HCT116 (cell line): ENCODE results near the gene RPS15A. TPM values are rescaled to one million over a fixed set of nuclear protein-coding genes. Genes with fewer than 3 reads are reported as not detected.

Experiments used
- ATAC-seq: fragments of 200-7000 bp; cut with Tn5 transposase; 2 replicates; pipeline ENCODE4 v1.9.1; 2020; ENCODE audit warnings: mild to moderate bottlenecking, moderate library complexity
- BruUV-seq: library from RNA; stranded (reverse); fragments of 400-500 nt; replicated peaks from 2 replicates; lab custom pipeline; 2021; lab: Mats Ljungman, UMichigan
- CTCF ChIA-PET: fragments of 300-600 bp; sonication (Branson Sonifier 250); formaldehyde crosslinking; loops from one replicate; lab custom pipeline; 2021; ENCODE audit warnings: antibody characterized with exemption; lab: Charles Lee
- POLR2A ChIA-PET: fragments of 300-600, 350-600 bp; sonication (Branson Sonifier 250); formaldehyde crosslinking; loops from one replicate; lab custom pipeline; 2021; ENCODE audit warnings: antibody characterized with exemption; lab: Charles Lee
- RAD21 ChIA-PET, 2 experiments: fragments of 300-600 bp; sonication (Branson Sonifier 250); formaldehyde crosslinking; loops; one replicate each; lab custom pipeline; 2023; ENCODE audit warnings: low total read pairs in 2 of 2; ENCODE audit not compliant: uncharacterized antibody in 2 of 2, unreplicated experiment in 2 of 2, low non-redundant PET in 1 of 2; lab: Charles Lee
- DNase-seq: peaks from one replicate; pipeline ENCODE4 v3.0.0-alpha.2; 2010; ENCODE audit warnings: low read depth, low spot score
- H2AFZ ChIP-seq: fragments of 200-600 bp; shearing (Covaris generic), sonication (generic); 2 replicates; pipeline ENCODE4 v1.6.1; 2017; ENCODE audit warnings: low read depth, mixed run types, mixed read lengths, antibody characterized with exemption, low read length; ENCODE audit not compliant: poor library complexity, severe bottlenecking
- H3K27ac ChIP-seq: 2 replicates; pipeline ENCODE4 v1.5.1; 2012; ENCODE audit warnings: low read depth, low read length
- H3K27me3 ChIP-seq: fragments of 200-600 bp; sonication (generic); 2 replicates; pipeline ENCODE4 v1.6.1; 2016; ENCODE audit warnings: mixed run types, low read length, mixed read lengths; ENCODE audit not compliant: insufficient read depth
- H3K36me3 ChIP-seq, 2 experiments: fragments of 200-500 bp in 1 of 2; fragments of 200-600 bp in 1 of 2; sonication (Bioruptor generic) in 1 of 2; sonication (generic) in 1 of 2; 2 replicates each; pipeline versions ENCODE4 v1.5.1 to v1.6.1; 2014 to 2016; ENCODE audit warnings: low read length in 2 of 2, inconsistent platforms in 1 of 2, mixed read lengths in 1 of 2, mixed run types in 1 of 2; ENCODE audit not compliant: insufficient read depth in 2 of 2, control insufficient read depth in 1 of 2
- H3K4me1 ChIP-seq, 2 experiments: fragments of 200-600 bp in 1 of 2; sonication (generic) in 1 of 2; 2 replicates each; pipeline versions ENCODE4 v1.5.1 to v1.6.1; 2012 to 2017; ENCODE audit warnings: low read length in 2 of 2, inconsistent platforms in 1 of 2, mild to moderate bottlenecking in 1 of 2, mixed read lengths in 1 of 2, mixed run types in 1 of 2, moderate library complexity in 1 of 2; ENCODE audit not compliant: insufficient read depth in 2 of 2, control insufficient read depth in 1 of 2
- H3K4me2 ChIP-seq: fragments of 200-600 bp; sonication (generic); 2 replicates; pipeline ENCODE4 v1.6.1; 2017; ENCODE audit warnings: mixed run types, low read length, mixed read lengths
- H3K4me3 ChIP-seq, 2 experiments: fragments of 200-600 bp in 1 of 2; sonication (generic) in 1 of 2; replicated peaks in 1 of 2; 2 replicates each; pipeline ENCODE4 v1.5.1; 2011 to 2016; ENCODE audit warnings: low read length in 2 of 2, control low read depth in 1 of 2, low read depth in 1 of 2, mild to moderate bottlenecking in 1 of 2, mixed read lengths in 1 of 2, mixed run types in 1 of 2
- H3K79me2 ChIP-seq: fragments of 200-600 bp; sonication (generic); 2 replicates; pipeline ENCODE4 v1.6.1; 2017; ENCODE audit warnings: mild to moderate bottlenecking, mixed run types, low read length, moderate library complexity, mixed read lengths; ENCODE audit not compliant: insufficient read depth
- H3K9ac ChIP-seq: fragments of 200-600 bp; sonication (generic); 2 replicates; pipeline ENCODE4 v1.6.1; 2016; ENCODE audit warnings: low read length, mixed read lengths
- H3K9me2 ChIP-seq: fragments of 200-600 bp; sonication (generic), shearing (Covaris generic); 2 replicates; pipeline ENCODE4 v1.6.1; 2017; ENCODE audit warnings: mixed run types, mild to moderate bottlenecking, moderate library complexity; ENCODE audit not compliant: insufficient read depth
- H3K9me3 ChIP-seq, 2 experiments: fragments of 200-500 bp in 1 of 2; fragments of 200-600 bp in 1 of 2; sonication (Bioruptor generic) in 1 of 2; sonication (generic) in 1 of 2; 2 replicates each; pipeline ENCODE4 v1.6.1; 2014 to 2017; ENCODE audit warnings: low read length in 2 of 2, mixed read lengths in 2 of 2, inconsistent platforms in 1 of 2, low read depth in 1 of 2, mild to moderate bottlenecking in 1 of 2, mixed run types in 1 of 2, moderate library complexity in 1 of 2; ENCODE audit not compliant: control insufficient read depth in 1 of 2, insufficient read depth in 1 of 2
- H4K20me1 ChIP-seq: fragments of 200-600 bp; sonication (generic), shearing (Covaris generic); 2 replicates; pipeline ENCODE4 v1.6.1; 2017; ENCODE audit warnings: mixed run types, mild to moderate bottlenecking, moderate library complexity; ENCODE audit not compliant: insufficient read depth
- CBX3 ChIP-seq: IDR thresholded peaks from 2 replicates; pipeline ENCODE4 v1.6.1; 2012; ENCODE audit warnings: low read depth
- ELF1 ChIP-seq: IDR thresholded peaks from 2 replicates; pipeline ENCODE4 v1.6.1; 2012; ENCODE audit warnings: low read depth, borderline replicate concordance
- EZH2 ChIP-seq: fragments of 200-600 bp; sonication (generic); IDR thresholded peaks from 2 replicates; pipeline ENCODE4 v1.6.1; 2017; ENCODE audit warnings: antibody characterized with exemption, mixed run types
- EZH2phosphoT487 ChIP-seq: fragments of 200-600 bp; IDR thresholded peaks from 2 replicates; pipeline ENCODE4 v1.6.1; 2018; ENCODE audit warnings: antibody characterized with exemption, borderline replicate concordance
- FOSL1 ChIP-seq: IDR thresholded peaks from 2 replicates; pipeline ENCODE4 v1.6.1; 2012; ENCODE audit warnings: low read depth
- POLR2A ChIP-seq: IDR thresholded peaks from 2 replicates; pipeline ENCODE4 v1.7.0; 2011; ENCODE audit warnings: borderline replicate concordance; ENCODE audit not compliant: insufficient read depth, insufficient read length; ENCODE audit errors: extremely low read depth
- POLR2AphosphoS5 ChIP-seq: IDR thresholded peaks from 2 replicates; pipeline ENCODE4 v1.6.1; 2011; ENCODE audit warnings: mild to moderate bottlenecking, low read depth, low read length, moderate library complexity
- TCF7L2 ChIP-seq: IDR thresholded peaks from 2 replicates; pipeline ENCODE4 v1.7.0; 2011; ENCODE audit warnings: borderline replicate concordance, inconsistent platforms; ENCODE audit not compliant: insufficient read depth, insufficient read length; ENCODE audit errors: extremely low read depth
- YY1 ChIP-seq: IDR thresholded peaks from 2 replicates; pipeline ENCODE4 v1.6.1; 2011; ENCODE audit warnings: low read length, low read depth, moderate library complexity, mild to moderate bottlenecking; ENCODE audit not compliant: insufficient replicate concordance; ENCODE audit errors: extremely low read depth
- ZFX ChIP-seq: fragments of 450-650 bp; IDR thresholded peaks from 2 replicates; pipeline ENCODE4 v1.6.1; 2017
- ZNF274 ChIP-seq: fragments of 200-500 bp; sonication (Bioruptor generic); IDR thresholded peaks from 2 replicates; pipeline ENCODE4 v1.6.1; 2014; ENCODE audit warnings: mild to moderate bottlenecking, low read depth, low read length, inconsistent platforms
- intact Hi-C: fragments of 100-400 bp; cut with micrococcal nuclease; formaldehyde crosslinking; loops from 2 replicates; pipeline ENCODE4 v1.10.0; 2022
- total RNA-seq: library from RNA; stranded (reverse); gene quantifications from one replicate; pipeline ENCODE4 v1.2.1, GENCODE V29; 2021; ENCODE audit not compliant: unreplicated experiment

RPS15A gene
- total RNA-seq, 1 experiment from 2014 or later = 1,686 TPM

DNA sequence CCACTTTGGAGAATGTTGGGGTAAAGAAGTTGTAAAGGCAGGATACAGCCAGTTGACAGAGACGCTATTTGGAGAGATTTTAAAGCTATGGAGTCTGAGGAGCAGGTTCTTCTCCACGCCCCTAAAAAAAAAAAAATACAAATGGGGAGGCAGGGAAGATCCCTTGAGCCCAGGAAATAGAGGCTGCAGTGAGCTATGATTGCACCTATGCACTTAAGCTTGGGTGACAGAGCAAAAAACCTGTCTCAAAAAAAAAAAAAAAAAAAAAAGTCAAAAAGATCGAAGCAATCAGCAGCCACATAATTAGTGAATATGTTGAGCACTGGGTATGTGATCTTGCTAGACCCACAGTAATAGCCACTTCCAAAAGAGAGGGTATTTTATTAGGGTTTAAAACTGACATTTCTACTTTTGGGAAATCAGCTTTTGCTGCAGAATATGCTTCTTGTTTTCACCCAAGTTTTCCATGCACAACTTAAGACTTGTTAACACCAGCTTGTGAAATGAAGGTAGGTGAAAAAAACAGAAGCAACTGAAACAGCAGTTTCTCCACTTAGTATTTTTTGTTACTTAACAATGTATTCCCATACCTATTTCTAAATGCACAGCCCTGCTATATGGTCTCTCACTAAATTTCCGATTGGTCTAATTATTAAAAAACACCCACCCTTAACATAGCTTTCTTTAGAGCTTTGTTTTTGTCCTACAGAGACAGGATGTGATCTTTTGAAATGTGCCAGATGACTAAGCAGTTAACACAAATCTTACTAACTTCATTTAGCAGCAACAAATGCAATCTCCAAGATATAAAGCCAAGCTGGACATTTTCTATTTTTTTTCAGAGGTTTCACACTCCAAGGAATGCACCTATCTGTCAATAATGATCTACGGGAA lies 13.7 kb upstream of the RPS15A start:
- ATAC-seq = no peak
- TF ChIP-seq EZH2 (no peak), FOSL1 (no peak), EZH2phosphoT487 (no peak), ZNF274 (no peak), POLR2AphosphoS5 (no peak), ZFX (no peak), POLR2A (no peak), TCF7L2 (no peak), CBX3 (no peak), ELF1 (no peak), YY1 (no peak)
- Histone ChIP-seq H3K79me2 (peaks cover 32% of the 10 kb centered on the region), H3K4me2 (no peak overlapping the region), H3K4me1 (peaks cover 7 to 41% of the 10 kb centered on the region in 2 experiments; a peak in 3 of 4 replicates), H3K9me2 (no peaks in the 10 kb centered on the region), H3K27me3 (no peaks in the 10 kb centered on the region), H3K4me3 (no peak overlapping the region), H3K36me3 (peaks cover 14 to 20% of the 10 kb centered on the region in 2 experiments), H2AFZ (no peak overlapping the region), H4K20me1 (peaks cover 13% of the 10 kb centered on the region; the same call in 1 of the 2 replicates), H3K9me3 (no peaks in the 10 kb centered on the region), H3K9ac (no peak overlapping the region), H3K27ac (no peak overlapping the region)
- ChIA-PET POLR2A (interaction anchor here (0.7 to 8.2 kb wide), 4 partner anchors 9 to 578 kb away, joined by 3 to 190 read pairs (median 3); partner anchors contain the start of gene RPS15A), CTCF (no interaction called here), RAD21 (no interaction called here)
- BruUV-seq = no TSS peak
- DNase-seq = no peak
- intact Hi-C loops = no loop called here
